ENCODE measurements around the gene SLC25A19.

GRCh38 chr17:75265614-75266315, 23.5 kb downstream of the SLC25A19 start:
- TF ChIP-seq CTCF (IDR thresholded peaks at IDR 0.05) (no peak), ZFX (IDR thresholded peaks at IDR 0.05; ENCODE audit: borderline replicate concordance) (no peak)
